ENCODE data around the gene RPL22L1.
"Not testable (repeated sequence)": the region's sequence is repeated elsewhere in the genome, so short reads cannot be mapped to it uniquely, and the experiment has no call there.

The RPL22L1 gene

GRCh38 chr3:170826047-170826446, 43.9 kb downstream of the RPL22L1 start:
- no peak for DNase-seq (ENCODE audit: low read depth)

GRCh38 chr3:170823562-170823961, 46.4 kb downstream of the RPL22L1 start:
- DNase-seq (ENCODE audit: low read depth), result not testable (repeated sequence)

GRCh38 chr3:170818325-170818724, 51.7 kb downstream of the RPL22L1 start:
- not testable (repeated sequence) for DNase-seq (ENCODE audit: low read depth)

GRCh38 chr3:170817471-170817870, 52.5 kb downstream of the RPL22L1 start:
- DNase-seq (ENCODE audit: low read depth), result not testable (repeated sequence)

- DNase-seq (ENCODE audit: low read depth), result no peak
Measured at GRCh38 chr3:170816841-170817240, 53.2 kb downstream of the RPL22L1 start.

- DNase-seq (ENCODE audit: low read depth), result no peak
Measured at GRCh38 chr3:170816341-170816740, 53.7 kb downstream of the RPL22L1 start.

GRCh38 chr3:170815936-170816335, 54.1 kb downstream of the RPL22L1 start:
- no peak for DNase-seq (ENCODE audit: low read depth)

GRCh38 chr3:170815340-170815739, 54.7 kb downstream of the RPL22L1 start:
- DNase-seq (ENCODE audit: low read depth), result no peak
